Fibroblast of pulmonary artery (primary cell): Measurements from ENCODE around the gene RAB23.

Source experiments
- DNase-seq: peaks from one replicate; pipeline ENCODE4 v3.0.0-alpha.2; 2010; ENCODE audit warnings: low read depth
- H3K4me3 ChIP-seq: replicated peaks from 2 replicates; pipeline ENCODE4 v1.5.1; 2011; ENCODE audit warnings: low read depth, mild to moderate bottlenecking, control low read depth, low read length, moderate library complexity
- TF ChIP-seq, protein P1 (sequence below): IDR thresholded peaks from 2 replicates; pipeline ENCODE4 v1.5.1; 2011; ENCODE audit warnings: mild to moderate bottlenecking, control low read depth, low read length, inconsistent platforms; ENCODE audit errors: missing control alignments

RAB23 gene

DNA sequence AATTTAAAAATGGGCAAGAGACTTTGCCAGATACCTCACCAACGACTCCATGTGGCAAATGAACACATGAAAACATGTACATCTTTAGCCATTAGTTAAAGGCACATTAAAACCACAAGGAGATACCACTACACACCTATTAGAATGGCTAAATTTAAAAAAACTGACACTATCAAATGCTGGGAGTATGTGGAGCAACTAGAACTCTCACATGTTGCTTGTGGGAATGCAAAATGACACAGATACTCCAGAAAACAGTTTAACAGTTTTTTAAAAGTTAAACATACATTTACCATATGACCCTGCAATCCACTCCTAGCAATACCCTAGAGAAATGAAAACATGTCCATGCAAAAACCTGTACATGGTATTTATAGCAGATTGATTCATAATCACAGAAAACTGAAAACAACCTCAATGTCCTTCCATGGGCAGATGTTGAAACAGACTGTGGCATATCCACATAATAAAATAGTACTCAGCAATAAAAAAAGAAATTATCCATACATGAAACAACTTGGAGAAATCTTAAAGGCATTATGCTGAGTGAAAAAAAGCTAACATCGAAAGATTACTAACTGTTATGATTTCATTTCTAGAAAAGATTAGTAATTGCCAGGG, 1.9 kb downstream of the RAB23 start:
- H3K4me3 ChIP-seq = peak overlapping the region; percentile 83
- TF ChIP-seq, protein P1, sequence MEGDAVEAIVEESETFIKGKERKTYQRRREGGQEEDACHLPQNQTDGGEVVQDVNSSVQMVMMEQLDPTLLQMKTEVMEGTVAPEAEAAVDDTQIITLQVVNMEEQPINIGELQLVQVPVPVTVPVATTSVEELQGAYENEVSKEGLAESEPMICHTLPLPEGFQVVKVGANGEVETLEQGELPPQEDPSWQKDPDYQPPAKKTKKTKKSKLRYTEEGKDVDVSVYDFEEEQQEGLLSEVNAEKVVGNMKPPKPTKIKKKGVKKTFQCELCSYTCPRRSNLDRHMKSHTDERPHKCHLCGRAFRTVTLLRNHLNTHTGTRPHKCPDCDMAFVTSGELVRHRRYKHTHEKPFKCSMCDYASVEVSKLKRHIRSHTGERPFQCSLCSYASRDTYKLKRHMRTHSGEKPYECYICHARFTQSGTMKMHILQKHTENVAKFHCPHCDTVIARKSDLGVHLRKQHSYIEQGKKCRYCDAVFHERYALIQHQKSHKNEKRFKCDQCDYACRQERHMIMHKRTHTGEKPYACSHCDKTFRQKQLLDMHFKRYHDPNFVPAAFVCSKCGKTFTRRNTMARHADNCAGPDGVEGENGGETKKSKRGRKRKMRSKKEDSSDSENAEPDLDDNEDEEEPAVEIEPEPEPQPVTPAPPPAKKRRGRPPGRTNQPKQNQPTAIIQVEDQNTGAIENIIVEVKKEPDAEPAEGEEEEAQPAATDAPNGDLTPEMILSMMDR = no peak

GRCh38 chr6:57217270-57217669, 4.8 kb downstream of the RAB23 start:
- DNase-seq = no peak
- TF ChIP-seq, protein P1 = no peak
- no peak overlapping the region for H3K4me3 ChIP-seq

More for the DNA sequence above, 1.9 kb downstream of the RAB23 start:
- DNase-seq = no peak

GRCh38 chr6:57216235-57217101, 5.6 kb downstream of the RAB23 start:
- DNase-seq = no peak
- TF ChIP-seq, protein P1 = peak; percentile 2
- no peak overlapping the region for H3K4me3 ChIP-seq

GRCh38 chr6:57215260-57215659, 6.8 kb downstream of the RAB23 start:
- no peak for DNase-seq
- TF ChIP-seq, protein P1 = no peak
- no peak overlapping the region for H3K4me3 ChIP-seq

- H3K4me3 ChIP-seq = no peak overlapping the region
- TF ChIP-seq, protein P1 = no peak
- DNase-seq = no peak
Observed at GRCh38 chr6:57210060-57210459, 12.0 kb downstream of the RAB23 start.

- DNase-seq = no peak
- TF ChIP-seq, protein P1 = no peak
- no peak overlapping the region for H3K4me3 ChIP-seq
Observed at GRCh38 chr6:57209030-57209429, 13.1 kb downstream of the RAB23 start.
